Stimulated activated CD4-positive, alpha-beta T cell treated with anti-CD3 and anti-CD28 coated beads, Interleukin-4, amount 100 ng/mL, for 48 hours (primary cell): ENCODE data around the gene TMEM175.
"Not testable (repeated sequence)": the region's sequence is repeated elsewhere in the genome, so short reads cannot be mapped to it uniquely, and the experiment has no call there.

ENCODE experiments used
- DNase-seq, 2 donors: peaks; one replicate each; pipeline ENCODE4 v3.0.0-alpha.2; 2020; ENCODE audit warnings: low read depth in 2 of 2

Gene TMEM175

GRCh38 chr4:989722-990471 lies 57.6 kb downstream of the TMEM175 start:
- no peak for DNase-seq

- no peak for DNase-seq
These were observed 58.6 kb downstream of the TMEM175 start for GRCh38 chr4:990746-991367.

DNA sequence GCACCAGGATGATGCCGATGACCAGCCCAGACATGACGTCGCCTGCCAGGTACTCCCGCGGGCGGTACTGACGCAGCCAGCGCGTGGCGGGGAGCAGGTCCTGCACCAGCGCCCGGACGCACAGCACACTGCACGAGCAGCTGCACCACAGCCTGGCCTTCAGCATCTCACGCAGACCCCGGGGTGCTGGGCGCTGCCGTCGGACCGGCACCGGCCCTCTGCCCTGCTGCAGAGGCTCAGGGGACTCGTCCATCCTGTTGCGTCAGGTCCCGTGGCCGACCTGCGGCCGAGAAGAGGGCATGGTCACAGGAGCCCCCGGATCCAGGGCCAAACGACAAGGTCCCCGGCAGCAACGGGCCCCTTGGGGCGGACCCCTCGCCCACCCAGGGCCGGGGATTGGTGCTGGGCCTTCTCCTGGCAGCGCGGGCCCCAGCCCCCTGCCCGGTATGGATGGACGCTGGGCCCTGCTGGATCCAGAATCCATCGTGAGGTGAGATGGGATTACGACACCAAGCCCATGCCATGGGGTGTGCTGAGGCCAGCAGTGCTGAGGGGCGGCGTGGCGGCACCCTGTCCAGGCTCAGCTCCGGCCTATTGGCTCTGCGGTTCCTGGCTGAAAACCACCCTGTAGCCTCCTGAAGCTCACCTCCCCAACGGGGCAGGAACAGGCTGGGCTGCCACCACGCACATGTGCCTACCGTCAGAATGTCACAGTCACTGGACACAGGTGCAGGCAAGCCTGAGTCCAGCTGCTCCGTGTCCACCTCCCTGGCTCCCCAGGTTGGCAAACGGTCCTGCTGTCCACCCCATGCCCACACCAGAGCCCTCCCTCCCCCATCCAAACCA lies 59.4 kb downstream of the TMEM175 start:
- no peak for DNase-seq

GRCh38 chr4:992297-993110 lies 60.2 kb downstream of the TMEM175 start:
- no peak for DNase-seq

DNA sequence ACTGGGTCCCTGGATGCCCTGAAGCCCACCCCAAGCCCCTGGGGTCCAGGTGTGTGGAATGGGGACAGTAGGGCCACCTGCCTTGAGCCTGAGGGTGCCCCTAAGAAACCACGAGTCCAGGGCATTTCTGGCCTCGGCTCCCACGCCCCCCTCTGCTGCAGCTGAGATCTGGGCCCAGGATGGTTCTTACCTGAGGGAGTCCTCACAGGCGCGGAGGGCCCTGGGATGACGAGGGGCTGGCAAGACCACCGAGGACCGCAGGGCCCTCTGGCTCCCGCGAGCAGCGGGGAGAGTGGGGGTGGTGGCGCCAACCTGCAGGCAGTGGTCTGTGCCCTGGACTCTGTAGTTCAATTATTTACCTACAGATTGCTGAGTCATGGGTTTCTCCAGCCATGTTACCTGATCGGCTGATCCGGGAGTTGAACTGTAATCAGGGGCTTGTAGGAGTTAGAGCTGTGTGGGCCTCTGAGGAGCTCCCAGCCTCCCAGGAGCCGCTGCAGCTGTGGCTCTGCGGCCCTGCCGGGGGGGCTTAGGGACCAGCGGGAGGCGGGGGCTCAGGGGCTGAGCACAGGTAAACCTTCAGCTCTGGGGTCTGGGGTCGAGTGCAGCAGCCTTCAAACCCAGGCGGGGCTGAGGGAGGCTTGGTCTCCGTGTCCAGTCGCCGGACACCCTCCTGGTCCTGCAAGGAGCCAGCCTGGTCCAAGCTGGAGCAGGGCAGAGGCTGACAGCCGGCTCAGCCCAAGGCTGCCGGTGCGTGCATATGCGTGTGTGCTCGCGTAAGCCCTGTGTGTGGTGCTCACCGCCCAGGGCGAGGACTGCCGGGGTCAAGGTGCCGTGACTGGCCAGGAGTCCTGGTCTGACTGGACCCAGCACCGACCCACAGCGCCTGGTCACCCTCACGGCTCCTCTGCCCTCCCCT lies 61.1 kb downstream of the TMEM175 start, which contains the start of gene SLC26A1:
Gene SLC26A1, minus strand, starts transcription at position 294 of the 919 bp plus-strand sequence. CDS start 1,701 bp downstream, outside the sequence.
- DNase-seq, result no peak

- DNase-seq, result no peak
These were observed 63.2 kb downstream of the TMEM175 start for GRCh38 chr4:995311-996026.

DNA sequence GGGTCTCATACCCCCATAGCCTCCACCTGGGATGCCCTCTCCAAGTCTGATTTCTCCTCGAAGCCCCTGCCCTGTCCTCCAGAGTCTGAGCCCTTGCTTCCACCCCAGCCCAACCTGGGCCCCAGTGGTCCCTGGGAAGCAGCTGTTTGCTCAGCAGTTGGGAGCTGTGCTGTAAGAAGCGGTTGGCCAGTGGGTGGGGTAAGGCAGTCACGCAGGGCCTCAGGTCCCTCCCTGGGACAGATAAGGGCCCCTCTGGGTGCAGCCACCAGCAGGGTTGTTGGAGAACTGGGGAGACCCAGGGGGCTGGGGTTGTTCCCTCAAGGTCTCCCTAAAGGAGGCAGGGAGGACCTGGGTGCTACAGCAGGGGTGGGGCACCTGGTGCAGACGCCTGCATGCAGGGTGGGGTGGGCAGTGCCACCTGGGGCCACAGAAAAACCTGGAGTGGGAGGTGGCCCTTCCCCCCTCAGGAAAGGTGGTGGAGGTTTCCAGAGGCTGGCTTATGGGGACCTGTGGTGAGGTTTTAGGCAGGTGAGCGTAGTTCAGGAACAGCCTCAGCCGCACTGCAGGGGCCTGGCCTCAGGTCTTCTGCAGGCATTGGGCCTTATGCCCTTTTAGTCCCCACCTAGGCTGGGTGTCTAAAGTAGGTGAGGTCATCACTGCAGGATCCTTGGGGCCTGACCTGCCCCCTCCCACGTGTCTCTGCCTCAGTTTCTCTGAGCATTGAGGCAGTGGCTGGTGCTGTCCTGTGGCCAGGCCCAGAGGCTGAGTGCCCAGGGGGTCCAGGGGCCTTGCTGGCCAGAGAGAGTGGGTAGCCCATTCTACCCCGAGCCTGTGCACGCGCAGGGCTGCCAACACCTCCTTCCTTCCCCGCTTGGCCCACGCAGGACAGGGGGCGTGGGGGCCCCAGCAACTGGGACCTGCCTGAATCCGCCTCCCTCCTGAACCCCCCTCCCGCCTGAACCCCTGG lies 64.1 kb downstream of the TMEM175 start:
- DNase-seq, result no peak

DNA sequence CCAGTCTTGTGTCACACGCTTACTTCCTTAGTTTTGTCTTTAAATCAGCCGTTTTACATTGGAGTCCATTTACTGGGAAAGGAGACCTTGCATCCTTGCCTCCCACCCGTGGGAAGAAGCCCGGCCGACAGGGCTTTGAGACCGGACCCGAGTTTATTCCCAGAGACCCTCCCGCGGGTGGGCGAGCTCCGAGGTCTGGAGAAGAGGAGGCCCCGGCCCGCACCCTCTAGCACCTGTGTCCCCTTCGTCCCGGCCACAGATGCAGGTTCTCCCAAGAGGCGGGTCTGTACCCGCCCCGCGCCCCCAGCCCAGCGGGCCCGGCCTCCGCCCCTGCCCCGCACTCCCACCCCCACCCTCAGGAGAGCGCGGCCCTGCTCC lies 64.7 kb downstream of the TMEM175 start:
- DNase-seq, result no peak

GRCh38 chr4:997375-998071 lies 65.3 kb downstream of the TMEM175 start:
- no peak for DNase-seq

DNA sequence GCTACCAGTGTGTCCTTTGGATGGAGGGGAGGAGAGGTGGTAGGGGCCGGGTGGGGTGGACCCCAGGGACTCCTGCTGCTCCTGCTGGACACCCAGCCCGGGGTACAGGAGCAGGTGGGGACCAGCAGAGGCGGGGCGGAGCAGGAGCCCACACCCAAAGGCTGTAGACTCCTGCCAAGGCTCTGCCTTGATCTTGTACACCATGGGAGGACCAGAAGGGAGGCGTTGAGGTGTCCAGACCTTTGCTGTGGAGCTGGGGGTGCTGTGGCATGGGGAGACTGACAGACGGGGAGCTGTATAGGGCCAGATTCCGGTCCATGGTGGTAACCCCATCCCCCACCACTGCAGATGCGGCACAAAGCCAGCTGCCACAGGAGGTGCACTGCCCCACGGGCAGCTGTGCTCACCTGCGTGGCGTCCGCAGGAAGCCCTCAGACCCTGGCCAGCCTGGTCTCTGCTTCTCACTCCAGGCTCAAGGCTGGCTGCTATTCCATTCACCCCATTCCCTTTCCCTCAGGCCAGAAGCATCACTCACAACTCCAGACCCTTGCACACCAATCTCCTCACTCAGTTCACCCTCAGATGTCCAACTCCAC lies 65.9 kb downstream of the TMEM175 start:
- DNase-seq, result no peak

DNA sequence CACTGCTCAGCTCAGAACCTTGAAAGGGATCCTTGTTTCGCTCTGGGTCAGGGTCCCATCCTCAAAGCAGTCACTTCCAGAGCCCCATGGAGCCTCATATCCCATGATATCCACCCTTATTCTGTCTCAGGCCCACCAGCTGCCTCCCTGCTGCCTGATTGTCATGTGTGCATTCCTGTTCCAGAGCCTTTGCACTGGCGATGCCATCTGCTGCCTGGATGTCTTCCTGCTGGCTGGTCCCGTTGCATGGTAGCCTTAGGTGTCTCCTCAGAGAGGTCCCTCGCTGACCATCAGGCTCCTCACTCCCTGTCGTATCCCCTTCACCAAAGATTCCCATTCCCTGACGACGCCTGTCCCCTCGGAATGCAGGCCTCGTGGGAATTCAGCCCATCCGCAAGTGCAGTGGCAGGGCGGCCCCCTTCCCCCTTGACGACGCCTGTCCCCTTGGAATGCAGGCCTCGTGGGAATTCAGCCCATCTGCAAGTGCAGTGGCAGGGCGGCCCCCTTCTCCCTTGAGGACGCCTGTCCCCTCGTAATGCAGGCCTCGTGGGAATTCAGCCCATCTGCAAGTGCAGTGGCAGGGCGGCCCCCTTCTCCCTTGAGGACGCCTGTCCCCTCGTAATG lies 67.1 kb downstream of the TMEM175 start:
- not testable (repeated sequence) for DNase-seq

DNA sequence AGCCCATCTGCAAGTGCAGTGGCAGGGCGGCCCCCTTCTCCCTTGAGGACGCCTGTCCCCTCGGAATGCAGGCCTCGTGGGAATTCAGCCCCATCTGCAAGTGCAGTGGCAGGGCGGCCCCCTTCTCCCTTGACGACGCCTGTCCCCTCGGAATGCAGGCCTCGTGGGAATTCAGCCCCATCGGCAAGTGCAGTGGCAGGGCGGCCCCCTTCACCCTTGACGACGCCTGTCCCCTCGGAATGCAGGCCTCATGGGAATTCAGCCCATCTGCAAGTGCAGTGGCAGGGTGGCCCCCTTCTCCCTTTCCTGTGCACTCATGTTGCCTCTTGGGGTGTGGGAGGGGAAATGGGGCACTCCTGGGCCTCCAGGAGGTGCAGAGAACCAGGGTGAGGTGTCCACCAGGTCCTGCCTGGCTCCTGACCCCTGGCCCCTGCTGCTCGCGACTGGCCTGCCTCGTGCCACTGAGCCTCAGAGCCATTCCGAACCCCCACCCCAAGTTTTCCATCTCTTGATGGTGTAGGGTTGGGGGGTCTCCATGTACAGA lies 67.7 kb downstream of the TMEM175 start:
- no peak for DNase-seq

- DNase-seq, result no peak
These were observed 68.5 kb downstream of the TMEM175 start for GRCh38 chr4:1000686-1001260.

GRCh38 chr4:1001561-1002130 lies 69.4 kb downstream of the TMEM175 start:
- no peak for DNase-seq

- DNase-seq, result no peak
These were observed 69.9 kb downstream of the TMEM175 start for GRCh38 chr4:1002131-1002630.
